Measurements from ENCODE around the gene JAM3.

The JAM3 gene

GRCh38 chr11:134139873-134140331 lies 71.0 kb downstream of the JAM3 start:
- H3K27ac ChIP-seq, result no peak overlapping the region
- DNase-seq (ENCODE audit: low read depth, low spot score), result peak; percentile 12

GRCh38 chr11:134140961-134141490 lies 72.2 kb downstream of the JAM3 start:
- H3K27ac ChIP-seq, result no peak overlapping the region
- DNase-seq (ENCODE audit: low read depth, low spot score), result no peak

GRCh38 chr11:134142536-134142935 lies 73.7 kb downstream of the JAM3 start:
- no peak for DNase-seq (ENCODE audit: low read depth, low spot score)
- H3K27ac ChIP-seq, result no peak overlapping the region

GRCh38 chr11:134143801-134144200 lies 74.9 kb downstream of the JAM3 start:
- H3K27ac ChIP-seq, result no peak overlapping the region
- no peak for DNase-seq (ENCODE audit: low read depth, low spot score)

- H3K27ac ChIP-seq, result no peak overlapping the region
- DNase-seq (ENCODE audit: low read depth, low spot score), result no peak
Measured at GRCh38 chr11:134144744-134145143, 75.9 kb downstream of the JAM3 start.

GRCh38 chr11:134145715-134146114 lies 76.8 kb downstream of the JAM3 start:
- DNase-seq (ENCODE audit: low read depth, low spot score), result no peak
- H3K27ac ChIP-seq, result no peak overlapping the region

GRCh38 chr11:134146598-134146997 lies 77.7 kb downstream of the JAM3 start:
- DNase-seq (ENCODE audit: low read depth, low spot score), result no peak
- H3K27ac ChIP-seq, result no peak overlapping the region

GRCh38 chr11:134149371-134149770 lies 80.5 kb downstream of the JAM3 start:
- H3K27ac ChIP-seq, result no peak overlapping the region
- no peak for DNase-seq (ENCODE audit: low read depth, low spot score)

- H3K27ac ChIP-seq, result no peak overlapping the region
- no peak for DNase-seq (ENCODE audit: low read depth, low spot score)
Measured at GRCh38 chr11:134150195-134150903, 81.5 kb downstream of the JAM3 start.

- no peak for DNase-seq (ENCODE audit: low read depth, low spot score)
- H3K27ac ChIP-seq, result no peak overlapping the region
Measured at GRCh38 chr11:134151083-134151747, 82.3 kb downstream of the JAM3 start.

GRCh38 chr11:134152696-134153095 lies 83.8 kb downstream of the JAM3 start:
- H3K27ac ChIP-seq, result no peak overlapping the region
- DNase-seq (ENCODE audit: low read depth, low spot score), result no peak

GRCh38 chr11:134153147-134153905 lies 84.5 kb downstream of the JAM3 start:
- no peak overlapping the region for H3K27ac ChIP-seq
- no peak for DNase-seq (ENCODE audit: low read depth, low spot score)

GRCh38 chr11:134154441-134154840 lies 85.6 kb downstream of the JAM3 start:
- H3K27ac ChIP-seq, result no peak overlapping the region
- no peak for DNase-seq (ENCODE audit: low read depth, low spot score)

- no peak overlapping the region for H3K27ac ChIP-seq
- DNase-seq (ENCODE audit: low read depth, low spot score), result no peak
Measured at GRCh38 chr11:134155456-134155855, 86.6 kb downstream of the JAM3 start.

- H3K27ac ChIP-seq, result no peak overlapping the region
- no peak for DNase-seq (ENCODE audit: low read depth, low spot score)
Measured at GRCh38 chr11:134155946-134156865, 87.3 kb downstream of the JAM3 start.

GRCh38 chr11:134157451-134157850 lies 88.6 kb downstream of the JAM3 start:
- H3K27ac ChIP-seq, result no peak overlapping the region
- DNase-seq (ENCODE audit: low read depth, low spot score), result no peak

GRCh38 chr11:134158023-134158422 lies 89.2 kb downstream of the JAM3 start:
- no peak overlapping the region for H3K27ac ChIP-seq
- no peak for DNase-seq (ENCODE audit: low read depth, low spot score)

- no peak overlapping the region for H3K27ac ChIP-seq
- DNase-seq (ENCODE audit: low read depth, low spot score), result no peak
Measured at GRCh38 chr11:134159652-134160051, 90.8 kb downstream of the JAM3 start.

- no peak for DNase-seq (ENCODE audit: low read depth, low spot score)
- no peak overlapping the region for H3K27ac ChIP-seq
Measured at GRCh38 chr11:134164490-134165370, 95.9 kb downstream of the JAM3 start.

Measured in epithelial cell of prostate (primary cell).